ENCODE data around the gene NCAM2.

The NCAM2 gene

GRCh38 chr21:21238629-21239400, 240.6 kb downstream of the NCAM2 start:
- TF ChIP-seq POLR2A (IDR thresholded peaks at IDR 0.05; ENCODE audit: low read depth, low read length) (no peak), PAX5 (IDR thresholded peaks at IDR 0.05; ENCODE audit: insufficient read depth, low read length, severe bottlenecking) (no peak), POLR2AphosphoS5 (IDR thresholded peaks at IDR 0.05; ENCODE audit: low read depth, low read length) (no peak), POU2F2 (IDR thresholded peaks at IDR 0.05; ENCODE audit: low read depth, low read length) (no peak), SPI1 (IDR thresholded peaks at IDR 0.05; ENCODE audit: low read depth, low read length) (no peak), TAF1 (IDR thresholded peaks at IDR 0.05; ENCODE audit: low read depth, low read length) (no peak)
- FAIRE-seq (no peak), DNase-seq (ENCODE audit: insufficient read length, low spot score) (no peak)

- no peak for FAIRE-seq
These were observed 243.2 kb downstream of the NCAM2 start for GRCh38 chr21:21241391-21241790.

GRCh38 chr21:21246007-21246406, 247.8 kb downstream of the NCAM2 start:
- FAIRE-seq (no peak), DNase-seq (ENCODE audit: insufficient read length, low spot score) (no peak)
- TF ChIP-seq TAF1 (IDR thresholded peaks at IDR 0.05; ENCODE audit: low read depth, low read length) = no peak
- no peak for TF ChIP-seq POLR2A (IDR thresholded peaks at IDR 0.05; ENCODE audit: low read depth, low read length)
- no peak for TF ChIP-seq POU2F2 (IDR thresholded peaks at IDR 0.05; ENCODE audit: low read depth, low read length)
- TF ChIP-seq POLR2AphosphoS5 (IDR thresholded peaks at IDR 0.05; ENCODE audit: low read depth, low read length) = no peak
- no peak for TF ChIP-seq PAX5 (IDR thresholded peaks at IDR 0.05; ENCODE audit: insufficient read depth, low read length, severe bottlenecking)
- no peak for TF ChIP-seq SPI1 (IDR thresholded peaks at IDR 0.05; ENCODE audit: low read depth, low read length)

More at GRCh38 chr21:21241391-21241790, 243.2 kb downstream of the NCAM2 start:
- no peak for DNase-seq (ENCODE audit: insufficient read length, low spot score)
- TF ChIP-seq SPI1 (IDR thresholded peaks at IDR 0.05; ENCODE audit: low read depth, low read length) (no peak), TAF1 (IDR thresholded peaks at IDR 0.05; ENCODE audit: low read depth, low read length) (no peak), POU2F2 (IDR thresholded peaks at IDR 0.05; ENCODE audit: low read depth, low read length) (no peak), POLR2AphosphoS5 (IDR thresholded peaks at IDR 0.05; ENCODE audit: low read depth, low read length) (no peak), PAX5 (IDR thresholded peaks at IDR 0.05; ENCODE audit: insufficient read depth, low read length, severe bottlenecking) (no peak), POLR2A (IDR thresholded peaks at IDR 0.05; ENCODE audit: low read depth, low read length) (no peak)

- DNase-seq (ENCODE audit: insufficient read length, low spot score) = no peak
- TF ChIP-seq PAX5 (IDR thresholded peaks at IDR 0.05; ENCODE audit: insufficient read depth, low read length, severe bottlenecking) (no peak), TAF1 (IDR thresholded peaks at IDR 0.05; ENCODE audit: low read depth, low read length) (no peak), POLR2A (IDR thresholded peaks at IDR 0.05; ENCODE audit: low read depth, low read length) (no peak), POLR2AphosphoS5 (IDR thresholded peaks at IDR 0.05; ENCODE audit: low read depth, low read length) (no peak), POU2F2 (IDR thresholded peaks at IDR 0.05; ENCODE audit: low read depth, low read length) (no peak), SPI1 (IDR thresholded peaks at IDR 0.05; ENCODE audit: low read depth, low read length) (no peak)
- FAIRE-seq = no peak
These were observed 249.2 kb downstream of the NCAM2 start for GRCh38 chr21:21247424-21247823.

GRCh38 chr21:21262048-21262447, 263.8 kb downstream of the NCAM2 start:
- DNase-seq (ENCODE audit: insufficient read length, low spot score) (no peak), FAIRE-seq (no peak)
- no peak for TF ChIP-seq POU2F2 (IDR thresholded peaks at IDR 0.05; ENCODE audit: low read depth, low read length)
- no peak for TF ChIP-seq POLR2A (IDR thresholded peaks at IDR 0.05; ENCODE audit: low read depth, low read length)
- no peak for TF ChIP-seq SPI1 (IDR thresholded peaks at IDR 0.05; ENCODE audit: low read depth, low read length)
- TF ChIP-seq PAX5 (IDR thresholded peaks at IDR 0.05; ENCODE audit: insufficient read depth, low read length, severe bottlenecking) = no peak
- TF ChIP-seq TAF1 (IDR thresholded peaks at IDR 0.05; ENCODE audit: low read depth, low read length) = no peak
- no peak for TF ChIP-seq POLR2AphosphoS5 (IDR thresholded peaks at IDR 0.05; ENCODE audit: low read depth, low read length)

- DNase-seq (ENCODE audit: insufficient read length, low spot score) = no peak
- FAIRE-seq = no peak
- TF ChIP-seq PAX5 (IDR thresholded peaks at IDR 0.05; ENCODE audit: insufficient read depth, low read length, severe bottlenecking) (no peak), POU2F2 (IDR thresholded peaks at IDR 0.05; ENCODE audit: low read depth, low read length) (no peak), SPI1 (IDR thresholded peaks at IDR 0.05; ENCODE audit: low read depth, low read length) (no peak), TAF1 (IDR thresholded peaks at IDR 0.05; ENCODE audit: low read depth, low read length) (no peak), POLR2AphosphoS5 (IDR thresholded peaks at IDR 0.05; ENCODE audit: low read depth, low read length) (no peak), POLR2A (IDR thresholded peaks at IDR 0.05; ENCODE audit: low read depth, low read length) (no peak)
These were observed 269.9 kb downstream of the NCAM2 start for GRCh38 chr21:21268061-21268471.

GRCh38 chr21:21268885-21269284, 270.7 kb downstream of the NCAM2 start:
- FAIRE-seq = no peak
- TF ChIP-seq PAX5 (IDR thresholded peaks at IDR 0.05; ENCODE audit: insufficient read depth, low read length, severe bottlenecking) = no peak
- no peak for TF ChIP-seq SPI1 (IDR thresholded peaks at IDR 0.05; ENCODE audit: low read depth, low read length)
- TF ChIP-seq POLR2A (IDR thresholded peaks at IDR 0.05; ENCODE audit: low read depth, low read length) = no peak
- TF ChIP-seq POLR2AphosphoS5 (IDR thresholded peaks at IDR 0.05; ENCODE audit: low read depth, low read length) = no peak
- TF ChIP-seq TAF1 (IDR thresholded peaks at IDR 0.05; ENCODE audit: low read depth, low read length) = no peak
- no peak for TF ChIP-seq POU2F2 (IDR thresholded peaks at IDR 0.05; ENCODE audit: low read depth, low read length)
- no peak for DNase-seq (ENCODE audit: insufficient read length, low spot score)

GRCh38 chr21:21279193-21279901, 281.1 kb downstream of the NCAM2 start:
- FAIRE-seq (no peak), DNase-seq (ENCODE audit: insufficient read length, low spot score) (no peak)
- TF ChIP-seq POU2F2 (IDR thresholded peaks at IDR 0.05; ENCODE audit: low read depth, low read length) (no peak), TAF1 (IDR thresholded peaks at IDR 0.05; ENCODE audit: low read depth, low read length) (no peak), PAX5 (IDR thresholded peaks at IDR 0.05; ENCODE audit: insufficient read depth, low read length, severe bottlenecking) (no peak), POLR2A (IDR thresholded peaks at IDR 0.05; ENCODE audit: low read depth, low read length) (no peak), SPI1 (IDR thresholded peaks at IDR 0.05; ENCODE audit: low read depth, low read length) (no peak), POLR2AphosphoS5 (IDR thresholded peaks at IDR 0.05; ENCODE audit: low read depth, low read length) (no peak)

- FAIRE-seq (no peak), DNase-seq (ENCODE audit: insufficient read length, low spot score) (no peak)
- TF ChIP-seq POU2F2 (IDR thresholded peaks at IDR 0.05; ENCODE audit: low read depth, low read length) = no peak
- no peak for TF ChIP-seq SPI1 (IDR thresholded peaks at IDR 0.05; ENCODE audit: low read depth, low read length)
- no peak for TF ChIP-seq POLR2A (IDR thresholded peaks at IDR 0.05; ENCODE audit: low read depth, low read length)
- no peak for TF ChIP-seq TAF1 (IDR thresholded peaks at IDR 0.05; ENCODE audit: low read depth, low read length)
- no peak for TF ChIP-seq PAX5 (IDR thresholded peaks at IDR 0.05; ENCODE audit: insufficient read depth, low read length, severe bottlenecking)
- TF ChIP-seq POLR2AphosphoS5 (IDR thresholded peaks at IDR 0.05; ENCODE audit: low read depth, low read length) = no peak
These were observed 285.6 kb downstream of the NCAM2 start for GRCh38 chr21:21283810-21284209.

All from GM12891 (cell line).